ENCODE results near the gene CKAP5.
"Not testable (repeated sequence)": the region's sequence is repeated elsewhere in the genome, so short reads cannot be mapped to it uniquely, and the experiment has no call there.

CKAP5 gene

GRCh38 chr11:46729110-46730027, 116.7 kb downstream of the CKAP5 start:
- in situ Hi-C loops (cut with MboI; ENCODE audit: low sequenced_read_pairs) = no loop called here

- in situ Hi-C loops (cut with MboI; ENCODE audit: low sequenced_read_pairs) = no loop called here
These were observed 117.4 kb downstream of the CKAP5 start for GRCh38 chr11:46728659-46729040.

- in situ Hi-C loops (cut with MboI; ENCODE audit: low sequenced_read_pairs) = no loop called here
These were observed 118.0 kb downstream of the CKAP5 start for GRCh38 chr11:46727952-46728658.

GRCh38 chr11:46726206-46726862, 119.7 kb downstream of the CKAP5 start:
- in situ Hi-C loops (cut with MboI; ENCODE audit: low sequenced_read_pairs) = no loop called here

GRCh38 chr11:46725338-46726205, 120.5 kb downstream of the CKAP5 start:
- in situ Hi-C loops (cut with MboI; ENCODE audit: low sequenced_read_pairs) = no loop called here

- in situ Hi-C loops (cut with MboI; ENCODE audit: low sequenced_read_pairs) = no loop called here
These were observed 122.0 kb downstream of the CKAP5 start for GRCh38 chr11:46724088-46724487.

GRCh38 chr11:46723359-46723680, 122.8 kb downstream of the CKAP5 start:
- in situ Hi-C loops (cut with MboI; ENCODE audit: low sequenced_read_pairs) = no loop called here

GRCh38 chr11:46722566-46723358, 123.3 kb downstream of the CKAP5 start:
- in situ Hi-C loops (cut with MboI; ENCODE audit: low sequenced_read_pairs) = no loop called here

GRCh38 chr11:46721286-46721685, 124.8 kb downstream of the CKAP5 start:
- in situ Hi-C loops (cut with MboI; ENCODE audit: low sequenced_read_pairs) = no loop called here

GRCh38 chr11:46719543-46720218, 126.4 kb downstream of the CKAP5 start:
- in situ Hi-C loops (cut with MboI; ENCODE audit: low sequenced_read_pairs) = no loop called here

GRCh38 chr11:46719048-46719542, 127.0 kb downstream of the CKAP5 start, which contains the start of gene F2:
Gene F2, plus strand, starts transcription at chr11:46719213. Its CDS starts 23 bp downstream, at chr11:46719236.
- in situ Hi-C loops (cut with MboI; ENCODE audit: low sequenced_read_pairs) = no loop called here

GRCh38 chr11:46718155-46719019, 127.7 kb downstream of the CKAP5 start:
- in situ Hi-C loops (cut with MboI; ENCODE audit: low sequenced_read_pairs) = no loop called here

GRCh38 chr11:46717825-46718154, 128.3 kb downstream of the CKAP5 start:
- in situ Hi-C loops (cut with MboI; ENCODE audit: low sequenced_read_pairs) = not testable (repeated sequence)

GRCh38 chr11:46712874-46713576, 133.1 kb downstream of the CKAP5 start:
- in situ Hi-C loops (cut with MboI; ENCODE audit: low sequenced_read_pairs) = no loop called here

GRCh38 chr11:46711303-46711702, 134.8 kb downstream of the CKAP5 start:
- in situ Hi-C loops (cut with MboI; ENCODE audit: low sequenced_read_pairs) = no loop called here

- in situ Hi-C loops (cut with MboI; ENCODE audit: low sequenced_read_pairs) = no loop called here
These were observed 135.2 kb downstream of the CKAP5 start for GRCh38 chr11:46710821-46711269.

- in situ Hi-C loops (cut with MboI; ENCODE audit: low sequenced_read_pairs) = not testable (repeated sequence)
These were observed 136.7 kb downstream of the CKAP5 start for GRCh38 chr11:46709351-46709750.

GRCh38 chr11:46706886-46707285, 139.2 kb downstream of the CKAP5 start:
- in situ Hi-C loops (cut with MboI; ENCODE audit: low sequenced_read_pairs) = no loop called here

All from HL-60/S4 treated with phorbol 12-myristate 13-acetate at 8.2 ng/mL for 4 days and 3 days (cell line).